PC-9 (cell line): ENCODE data around the gene GH2. TPM values are rescaled to one million over a fixed set of nuclear protein-coding genes. Genes with fewer than 3 reads are reported as not detected.
"Not testable (repeated sequence)": the region's sequence is repeated elsewhere in the genome, so short reads cannot be mapped to it uniquely, and the experiment has no call there.

Source experiments
- BruUV-seq: library from RNA; stranded (reverse); fragments of 400-500 nt; replicated peaks from 2 replicates; lab custom pipeline; 2021; lab: Mats Ljungman, UMichigan
- CTCF ChIA-PET: fragments of 300-600 bp; sonication (Branson Sonifier 250); formaldehyde crosslinking; loops from one replicate; lab custom pipeline; 2022; ENCODE audit warnings: antibody characterized with exemption; lab: Charles Lee
- POLR2A ChIA-PET: fragments of 300-600 bp; sonication (Branson Sonifier 250); formaldehyde crosslinking; loops from one replicate; lab custom pipeline; 2022; ENCODE audit warnings: antibody characterized with exemption; ENCODE audit not compliant: unreplicated experiment; lab: Charles Lee
- DNase-seq, 2 experiments: peaks; one replicate each; pipeline versions ENCODE4 v3.0.0 to v3.0.0-alpha.2; 2015 to 2022; ENCODE audit warnings: mixed read lengths in 1 of 2
- H2AFZ ChIP-seq: fragments of 200-600 bp; sonication (generic); 2 replicates; pipeline ENCODE4 v1.8.1; 2017; ENCODE audit warnings: antibody characterized with exemption
- H3F3A ChIP-seq: fragments of 200-600 bp; sonication (generic); 2 replicates; pipeline ENCODE4 v1.8.1; 2017; ENCODE audit warnings: antibody characterized with exemption, mild to moderate bottlenecking, low read depth; ENCODE audit not compliant: insufficient read depth
- H3K27ac ChIP-seq: fragments of 200-600 bp; sonication (generic); 2 replicates; pipeline ENCODE4 v1.6.1; 2016; ENCODE audit warnings: mixed run types
- H3K27me3 ChIP-seq: fragments of 200-600 bp; sonication (generic); 2 replicates; pipeline ENCODE4 v1.6.1; 2016; ENCODE audit warnings: low read depth, mixed run types; ENCODE audit not compliant: insufficient read depth
- H3K36me3 ChIP-seq: fragments of 200-600 bp; sonication (generic); 2 replicates; pipeline ENCODE4 v1.6.1; 2016; ENCODE audit warnings: low read depth, mixed run types
- H3K4me1 ChIP-seq: fragments of 200-600 bp; sonication (generic); replicated peaks from 2 replicates; pipeline ENCODE4 v1.6.1; 2016; ENCODE audit warnings: mixed run types; ENCODE audit not compliant: insufficient read depth
- H3K4me2 ChIP-seq: fragments of 200-600 bp; sonication (generic); 2 replicates; pipeline ENCODE4 v1.6.1; 2017; ENCODE audit warnings: mixed run types
- H3K4me3 ChIP-seq: fragments of 200-600 bp; sonication (generic); 2 replicates; pipeline ENCODE4 v1.6.1; 2016; ENCODE audit warnings: mixed run types
- H3K79me2 ChIP-seq: fragments of 200-600 bp; sonication (generic); 2 replicates; pipeline ENCODE4 v1.6.1; 2017; ENCODE audit warnings: low read depth, mixed run types
- H3K9me2 ChIP-seq: fragments of 200-600 bp; sonication (generic); 2 replicates; pipeline ENCODE4 v1.8.1; 2017; ENCODE audit warnings: mild to moderate bottlenecking; ENCODE audit not compliant: insufficient read depth
- H3K9me3 ChIP-seq: fragments of 200-600 bp; sonication (generic); 2 replicates; pipeline ENCODE4 v1.8.1; 2016; ENCODE audit warnings: low read depth; ENCODE audit not compliant: insufficient read depth
- H4K20me1 ChIP-seq: fragments of 200-600 bp; sonication (generic); 2 replicates; pipeline ENCODE4 v1.8.1; 2017; ENCODE audit not compliant: insufficient read depth
- CTCF ChIP-seq: fragments of 200-600 bp; sonication (generic); conservative IDR thresholded peaks from 2 replicates; pipeline ENCODE4 v1.6.1; 2017; ENCODE audit warnings: mixed run types, antibody characterized with exemption, mild to moderate bottlenecking, moderate library complexity
- intact Hi-C: fragments of 100-400 bp; cut with micrococcal nuclease; formaldehyde crosslinking; loops from one replicate; pipeline ENCODE4 v1.10.0; 2022; ENCODE audit not compliant: unreplicated experiment
- total RNA-seq: library from RNA; stranded (reverse); gene quantifications from 2 replicates; pipeline ENCODE4 v1.2.3, GENCODE V29; 2021

GH2 gene
- total RNA-seq, 1 experiment from 2014 or later = not detected

- H4K20me1 ChIP-seq, H2AFZ ChIP-seq, POLR2A ChIA-PET, H3F3A ChIP-seq, H3K36me3 ChIP-seq, H3K9me2 ChIP-seq, H3K4me2 ChIP-seq, BruUV-seq, H3K27ac ChIP-seq, H3K27me3 ChIP-seq, intact Hi-C loops, H3K9me3 ChIP-seq, CTCF ChIA-PET, H3K4me3 ChIP-seq, H3K4me1 ChIP-seq, H3K79me2 ChIP-seq, DNase-seq: not testable (repeated sequence)
Observed at GRCh38 chr17:63892316-63893037, 10.7 kb upstream of the GH2 start.

- H3K27me3 ChIP-seq, H3K4me1 ChIP-seq, H3K27ac ChIP-seq, H3K4me3 ChIP-seq, H3K36me3 ChIP-seq, H2AFZ ChIP-seq, H4K20me1 ChIP-seq, H3K4me2 ChIP-seq, H3F3A ChIP-seq, BruUV-seq, H3K9me3 ChIP-seq, intact Hi-C loops, H3K9me2 ChIP-seq, H3K79me2 ChIP-seq: not testable (repeated sequence)
- peak in 1 of 2 experiments; percentile 22 for DNase-seq
- POLR2A ChIA-PET = interaction anchor here (0.6 to 0.7 kb wide), 2 partner anchors 462 to 538 kb away, joined by 4 to 8 read pairs; no protein-coding TSS in a partner anchor
- CTCF ChIA-PET = interaction anchor here (0.6 to 1.9 kb wide), 3 partner anchors 13 to 131 kb away, joined by 3 to 7 read pairs (median 4); no protein-coding TSS in a partner anchor
- peak; percentile 70 for TF ChIP-seq CTCF
Observed at GRCh38 chr17:63889026-63889848, 7.5 kb upstream of the GH2 start.

- H3K4me3 ChIP-seq, H2AFZ ChIP-seq, H3K36me3 ChIP-seq, H3K27ac ChIP-seq, POLR2A ChIA-PET, DNase-seq, H3K9me2 ChIP-seq, H3K79me2 ChIP-seq, intact Hi-C loops, CTCF ChIA-PET, H3K4me2 ChIP-seq, H3K27me3 ChIP-seq, H3F3A ChIP-seq, H4K20me1 ChIP-seq, H3K4me1 ChIP-seq, BruUV-seq, H3K9me3 ChIP-seq: not testable (repeated sequence)
Observed at GRCh38 chr17:63885119-63885518, 3.4 kb upstream of the GH2 start.

GRCh38 chr17:63882626-63883126, 932 bp upstream of the GH2 start:
- H3K4me3 ChIP-seq, H3K4me2 ChIP-seq, H4K20me1 ChIP-seq, H3K27me3 ChIP-seq, H3K79me2 ChIP-seq, intact Hi-C loops, H2AFZ ChIP-seq, BruUV-seq, H3K27ac ChIP-seq, H3K9me2 ChIP-seq, H3K9me3 ChIP-seq, H3K36me3 ChIP-seq, POLR2A ChIA-PET, DNase-seq, H3K4me1 ChIP-seq, H3F3A ChIP-seq: not testable (repeated sequence)
- CTCF ChIA-PET = interaction anchor here (0.6 to 0.8 kb wide), 4 partner anchors 55 to 251 kb away, joined by 3 to 14 read pairs (median 5); no protein-coding TSS in a partner anchor

GRCh38 chr17:63881337-63881736, 407 bp downstream of the GH2 start:
- H3K27ac ChIP-seq, H2AFZ ChIP-seq, intact Hi-C loops, H3K4me3 ChIP-seq, POLR2A ChIA-PET, H3K27me3 ChIP-seq, BruUV-seq, H3K9me2 ChIP-seq, H3K36me3 ChIP-seq, H3F3A ChIP-seq, CTCF ChIA-PET, H3K4me1 ChIP-seq, H3K4me2 ChIP-seq, H4K20me1 ChIP-seq, H3K9me3 ChIP-seq, H3K79me2 ChIP-seq, DNase-seq: not testable (repeated sequence)
